ENCODE results near the gene ZDHHC5.
"Not testable (repeated sequence)": the region's sequence is repeated elsewhere in the genome, so short reads cannot be mapped to it uniquely, and the experiment has no call there.

ZDHHC5 gene

GRCh38 chr11:57674251-57674650 lies 6.3 kb downstream of the ZDHHC5 start:
- in situ Hi-C loops (cut with MboI; ENCODE audit: low sequenced_read_pairs, unreplicated experiment): loop anchor here (25.0 kb wide), 2 partner anchors 138 to 838 kb away; partner anchors contain the start of gene OR5B21
- DNase-seq (ENCODE audit: low spot score): no peak
- TF ChIP-seq CTCF (IDR thresholded peaks at IDR 0.05; ENCODE audit: borderline replicate concordance, control extremely low read depth, extremely low read depth, insufficient read depth, missing control alignments): no peak

GRCh38 chr11:57675176-57675941 lies 7.4 kb downstream of the ZDHHC5 start:
- DNase-seq (ENCODE audit: low spot score): no peak
- in situ Hi-C loops (cut with MboI; ENCODE audit: low sequenced_read_pairs, unreplicated experiment): no loop called here
- TF ChIP-seq CTCF (IDR thresholded peaks at IDR 0.05; ENCODE audit: borderline replicate concordance, control extremely low read depth, extremely low read depth, insufficient read depth, missing control alignments): no peak

GRCh38 chr11:57679396-57679795 lies 11.5 kb downstream of the ZDHHC5 start:
- in situ Hi-C loops (cut with MboI; ENCODE audit: low sequenced_read_pairs, unreplicated experiment): no loop called here
- no peak for TF ChIP-seq CTCF (IDR thresholded peaks at IDR 0.05; ENCODE audit: borderline replicate concordance, control extremely low read depth, extremely low read depth, insufficient read depth, missing control alignments)
- no peak for DNase-seq (ENCODE audit: low spot score)

- DNase-seq (ENCODE audit: low spot score): no peak
- no peak for TF ChIP-seq CTCF (IDR thresholded peaks at IDR 0.05; ENCODE audit: borderline replicate concordance, control extremely low read depth, extremely low read depth, insufficient read depth, missing control alignments)
- in situ Hi-C loops (cut with MboI; ENCODE audit: low sequenced_read_pairs, unreplicated experiment): no loop called here
Measured at GRCh38 chr11:57680552-57680874, 12.6 kb downstream of the ZDHHC5 start.

GRCh38 chr11:57681168-57681567 lies 13.3 kb downstream of the ZDHHC5 start:
- in situ Hi-C loops (cut with MboI; ENCODE audit: low sequenced_read_pairs, unreplicated experiment): no loop called here

GRCh38 chr11:57690474-57690873 lies 22.6 kb downstream of the ZDHHC5 start:
- DNase-seq (ENCODE audit: low spot score); in situ Hi-C loops (cut with MboI; ENCODE audit: low sequenced_read_pairs, unreplicated experiment): not testable (repeated sequence)

More at GRCh38 chr11:57681168-57681567, 13.3 kb downstream of the ZDHHC5 start:
- DNase-seq (ENCODE audit: low spot score): no peak
- TF ChIP-seq CTCF (IDR thresholded peaks at IDR 0.05; ENCODE audit: borderline replicate concordance, control extremely low read depth, extremely low read depth, insufficient read depth, missing control alignments): no peak

- in situ Hi-C loops (cut with MboI; ENCODE audit: low sequenced_read_pairs, unreplicated experiment): no loop called here
- no peak for TF ChIP-seq CTCF (IDR thresholded peaks at IDR 0.05; ENCODE audit: borderline replicate concordance, control extremely low read depth, extremely low read depth, insufficient read depth, missing control alignments)
- no peak for DNase-seq (ENCODE audit: low spot score)
Measured at GRCh38 chr11:57698843-57699365, 31.0 kb downstream of the ZDHHC5 start.
